HCT116 (cell line): ENCODE measurements around the gene NEK1.
"Not testable (repeated sequence)": the region's sequence is repeated elsewhere in the genome, so short reads cannot be mapped to it uniquely, and the experiment has no call there.

Source experiments
- EZH2 ChIP-seq: fragments of 200-600 bp; sonication (generic); IDR thresholded peaks from 2 replicates; pipeline ENCODE4 v1.6.1; 2017; ENCODE audit warnings: antibody characterized with exemption, mixed run types
- POLR2A ChIP-seq: IDR thresholded peaks from 2 replicates; pipeline ENCODE4 v1.7.0; 2011; ENCODE audit warnings: borderline replicate concordance; ENCODE audit not compliant: insufficient read depth, insufficient read length; ENCODE audit errors: extremely low read depth
- POLR2AphosphoS5 ChIP-seq: IDR thresholded peaks from 2 replicates; pipeline ENCODE4 v1.6.1; 2011; ENCODE audit warnings: mild to moderate bottlenecking, low read depth, low read length, moderate library complexity
- REST ChIP-seq: IDR thresholded peaks from 2 replicates; pipeline ENCODE4 v1.6.1; 2012; ENCODE audit warnings: low read depth
- TF ChIP-seq, protein P1 (sequence below), 3 experiments: fragments of 200-600 bp in 1 of 3; sonication (generic) in 1 of 3; IDR thresholded peaks in 2 of 3; conservative IDR thresholded peaks in 1 of 3; 2 replicates each; pipeline ENCODE4 v1.5.1; 2012 to 2017; ENCODE audit warnings: low read depth in 2 of 3, low read length in 2 of 3, antibody characterized with exemption in 1 of 3, borderline replicate concordance in 1 of 3, control low read depth in 1 of 3, mild to moderate bottlenecking in 1 of 3, mixed read lengths in 1 of 3, mixed run types in 1 of 3, moderate library complexity in 1 of 3; ENCODE audit not compliant: insufficient read depth in 1 of 3

GRCh38 chr4:169624012-169624411, 11.6 kb upstream of the NEK1 start:
- TF ChIP-seq, protein P1, sequence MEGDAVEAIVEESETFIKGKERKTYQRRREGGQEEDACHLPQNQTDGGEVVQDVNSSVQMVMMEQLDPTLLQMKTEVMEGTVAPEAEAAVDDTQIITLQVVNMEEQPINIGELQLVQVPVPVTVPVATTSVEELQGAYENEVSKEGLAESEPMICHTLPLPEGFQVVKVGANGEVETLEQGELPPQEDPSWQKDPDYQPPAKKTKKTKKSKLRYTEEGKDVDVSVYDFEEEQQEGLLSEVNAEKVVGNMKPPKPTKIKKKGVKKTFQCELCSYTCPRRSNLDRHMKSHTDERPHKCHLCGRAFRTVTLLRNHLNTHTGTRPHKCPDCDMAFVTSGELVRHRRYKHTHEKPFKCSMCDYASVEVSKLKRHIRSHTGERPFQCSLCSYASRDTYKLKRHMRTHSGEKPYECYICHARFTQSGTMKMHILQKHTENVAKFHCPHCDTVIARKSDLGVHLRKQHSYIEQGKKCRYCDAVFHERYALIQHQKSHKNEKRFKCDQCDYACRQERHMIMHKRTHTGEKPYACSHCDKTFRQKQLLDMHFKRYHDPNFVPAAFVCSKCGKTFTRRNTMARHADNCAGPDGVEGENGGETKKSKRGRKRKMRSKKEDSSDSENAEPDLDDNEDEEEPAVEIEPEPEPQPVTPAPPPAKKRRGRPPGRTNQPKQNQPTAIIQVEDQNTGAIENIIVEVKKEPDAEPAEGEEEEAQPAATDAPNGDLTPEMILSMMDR (IDR thresholded peaks at IDR 0.05 in 2 of 3, conservative IDR thresholded peaks at IDR 0.05 in 1 of 3; ENCODE audit: borderline replicate concordance in 1 of 3, insufficient read depth in 1 of 3, low read depth in 2 of 3, low read length in 2 of 3): not testable (repeated sequence)
- TF ChIP-seq POLR2A, POLR2AphosphoS5, REST, EZH2: not testable (repeated sequence)
